ENCODE results near the gene RASGEF1B. TPM values are rescaled to one million over a fixed set of nuclear protein-coding genes. Genes with fewer than 3 reads are reported as not detected.
A peak's percentile ranks its signal among the peaks of the same experiment; 100 is the strongest.

Gene RASGEF1B
- total RNA-seq: 10 to 100 TPM in 1 of 2 donors, 1 to 10 TPM in 1; 7.8 to 24.5 TPM

DNA sequence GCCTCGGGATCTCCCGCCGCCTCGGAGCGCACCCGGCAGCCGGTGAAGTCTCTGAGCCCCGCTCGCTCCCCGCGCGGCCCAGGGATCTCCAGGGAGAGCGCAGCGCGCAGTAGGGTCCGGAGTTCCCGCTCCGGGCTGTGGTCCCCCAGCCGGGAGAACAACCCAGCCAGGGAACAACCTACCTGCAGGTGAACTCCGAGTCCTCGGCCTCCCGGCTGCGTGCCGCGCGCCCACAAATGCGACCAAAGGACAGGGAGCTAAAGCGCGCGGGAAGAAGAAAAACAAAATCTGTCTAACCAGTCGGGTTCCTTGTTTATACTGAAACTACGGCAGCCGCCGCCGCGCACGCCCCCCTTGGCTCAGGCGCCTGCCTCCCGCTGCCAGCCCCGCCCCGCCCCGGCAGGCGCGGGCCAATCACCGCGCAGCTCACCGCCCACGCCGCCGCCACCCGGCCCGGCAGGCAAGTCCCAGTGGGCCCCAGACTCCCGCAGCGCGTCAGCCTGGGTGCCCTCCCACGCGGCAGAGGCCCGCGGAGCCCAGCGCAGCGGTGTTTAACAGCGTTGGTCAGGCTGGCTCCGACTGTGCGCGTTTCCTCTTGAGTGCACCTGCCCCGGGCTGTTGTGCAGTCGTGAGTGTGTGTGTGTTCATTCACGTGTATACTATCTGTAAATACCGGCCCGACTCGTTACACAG lies at the start of gene RASGEF1B:
Gene RASGEF1B, minus strand, starts transcription at position 320 of the 693 bp plus-strand sequence. CDS start 12,399 bp downstream, outside the sequence.
- H3K27ac ChIP-seq: peak within 1 kb of the TSS; percentile 98
- intact Hi-C loops (cut with DNase I): loop anchor here (10.0 kb wide), 1 partner anchor 93 kb away; no protein-coding TSS in a partner anchor
- peaks cover 6% of the 10 kb centered on the region for H3K4me1 ChIP-seq
- peak; percentile 92 for DNase-seq
- H3K36me3 ChIP-seq: no peaks in the 10 kb centered on the region
- H3K9me3 ChIP-seq: no peaks in the 10 kb centered on the region
- no peaks in the 10 kb centered on the region for H3K27me3 ChIP-seq
- TF ChIP-seq, protein P1, sequence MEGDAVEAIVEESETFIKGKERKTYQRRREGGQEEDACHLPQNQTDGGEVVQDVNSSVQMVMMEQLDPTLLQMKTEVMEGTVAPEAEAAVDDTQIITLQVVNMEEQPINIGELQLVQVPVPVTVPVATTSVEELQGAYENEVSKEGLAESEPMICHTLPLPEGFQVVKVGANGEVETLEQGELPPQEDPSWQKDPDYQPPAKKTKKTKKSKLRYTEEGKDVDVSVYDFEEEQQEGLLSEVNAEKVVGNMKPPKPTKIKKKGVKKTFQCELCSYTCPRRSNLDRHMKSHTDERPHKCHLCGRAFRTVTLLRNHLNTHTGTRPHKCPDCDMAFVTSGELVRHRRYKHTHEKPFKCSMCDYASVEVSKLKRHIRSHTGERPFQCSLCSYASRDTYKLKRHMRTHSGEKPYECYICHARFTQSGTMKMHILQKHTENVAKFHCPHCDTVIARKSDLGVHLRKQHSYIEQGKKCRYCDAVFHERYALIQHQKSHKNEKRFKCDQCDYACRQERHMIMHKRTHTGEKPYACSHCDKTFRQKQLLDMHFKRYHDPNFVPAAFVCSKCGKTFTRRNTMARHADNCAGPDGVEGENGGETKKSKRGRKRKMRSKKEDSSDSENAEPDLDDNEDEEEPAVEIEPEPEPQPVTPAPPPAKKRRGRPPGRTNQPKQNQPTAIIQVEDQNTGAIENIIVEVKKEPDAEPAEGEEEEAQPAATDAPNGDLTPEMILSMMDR (IDR thresholded peaks at IDR 0.05): no peak
- peak within 1 kb of the TSS; percentile 82 for H3K4me3 ChIP-seq
- H3K9ac ChIP-seq (ENCODE audit: low read depth in 2 of 2, low read length in 2 of 2): peak within 1 kb of the TSS; percentile 94 to 99

DNA sequence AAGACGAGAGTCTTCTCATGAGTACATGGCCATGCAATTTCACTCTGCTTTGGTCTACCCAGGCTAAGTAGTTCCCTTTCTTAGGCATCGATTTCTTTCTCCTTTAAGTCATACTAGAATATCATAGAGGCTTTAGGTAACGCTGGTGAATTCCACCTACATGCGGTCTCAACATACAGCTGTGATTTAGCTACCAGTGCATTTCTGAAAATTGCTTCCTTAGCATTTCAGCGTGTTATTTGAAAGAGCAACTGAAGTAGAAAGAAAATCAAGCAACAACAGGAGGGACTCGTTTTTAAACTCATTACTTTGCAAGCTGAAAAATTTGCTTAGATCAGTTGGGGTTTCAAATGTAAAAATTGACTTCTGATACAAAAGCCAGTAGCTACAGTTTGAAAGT lies 48.1 kb upstream of the RASGEF1B start:
- Histone ChIP-seq H3K4me3 (no peak overlapping the region), H3K9me3 (no peaks in the 10 kb centered on the region), H3K27ac (peak overlapping the region; percentile 70), H3K4me1 (no peaks in the 10 kb centered on the region), H3K27me3 (no peaks in the 10 kb centered on the region), H3K9ac (ENCODE audit: low read depth in 2 of 2, low read length in 2 of 2) (no peak overlapping the region), H3K36me3 (no peaks in the 10 kb centered on the region)
- intact Hi-C loops (cut with DNase I): no loop called here
- no peak for DNase-seq
- TF ChIP-seq, protein P1 (IDR thresholded peaks at IDR 0.05): no peak

DNA sequence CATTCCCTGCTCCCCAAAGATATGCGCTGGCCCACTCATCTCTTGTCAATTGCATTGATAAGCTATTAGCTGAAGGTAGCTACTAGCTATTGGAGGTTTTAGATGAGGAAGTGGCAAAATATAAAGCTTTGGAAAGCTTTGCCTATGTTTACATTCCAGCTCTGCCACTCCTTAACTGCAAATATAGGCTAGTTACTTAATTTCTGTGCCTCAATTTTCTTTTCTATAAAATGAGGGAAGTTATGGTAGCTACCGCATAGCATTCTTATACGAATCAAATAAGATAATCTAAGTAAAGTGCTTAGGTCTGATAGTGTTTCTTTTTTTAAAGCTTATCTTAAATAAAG lies 47.7 kb upstream of the RASGEF1B start:
- TF ChIP-seq, protein P1 (IDR thresholded peaks at IDR 0.05): no peak
- Histone ChIP-seq H3K36me3 (no peaks in the 10 kb centered on the region), H3K4me1 (no peaks in the 10 kb centered on the region), H3K9me3 (no peaks in the 10 kb centered on the region), H3K9ac (ENCODE audit: low read depth in 2 of 2, low read length in 2 of 2) (no peak overlapping the region), H3K4me3 (no peak overlapping the region), H3K27ac (peak overlapping the region; percentile 70), H3K27me3 (no peaks in the 10 kb centered on the region)
- intact Hi-C loops (cut with DNase I): no loop called here
- no peak for DNase-seq

DNA sequence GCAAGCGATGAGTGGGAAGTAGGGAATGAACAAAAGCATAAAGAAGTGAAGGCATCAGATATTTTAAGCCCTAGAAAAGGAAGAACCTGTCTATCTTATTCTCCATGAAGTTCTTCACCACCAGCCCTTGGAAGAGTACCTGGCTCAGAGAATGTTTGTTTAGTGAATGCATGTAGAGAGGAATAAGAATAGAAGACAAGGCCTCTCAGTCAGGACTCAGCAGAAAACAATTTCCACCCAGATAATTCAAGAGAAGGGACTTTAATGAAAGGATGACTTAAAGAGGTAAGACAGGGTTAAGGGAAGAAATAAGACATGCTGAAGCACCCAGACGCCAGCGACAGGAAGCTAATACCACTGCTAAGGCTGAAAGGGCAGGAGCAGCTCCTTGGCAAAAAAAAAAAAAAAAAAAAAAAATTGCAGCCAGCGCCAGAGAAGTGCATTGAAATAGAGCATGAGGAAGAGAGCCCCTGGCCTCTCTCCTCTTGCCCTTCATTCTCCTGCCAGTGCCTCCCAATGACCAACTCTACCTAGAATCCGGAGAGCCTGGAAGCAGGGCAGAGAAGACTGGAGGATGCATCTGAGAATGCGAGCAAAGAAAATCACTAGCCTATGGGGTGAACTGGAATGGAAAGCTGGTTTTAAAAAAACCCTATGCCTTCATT lies 47.2 kb upstream of the RASGEF1B start:
- TF ChIP-seq, protein P1 (IDR thresholded peaks at IDR 0.05): no peak
- no peak for DNase-seq
- H3K27ac ChIP-seq: peak overlapping the region; percentile 70

DNA sequence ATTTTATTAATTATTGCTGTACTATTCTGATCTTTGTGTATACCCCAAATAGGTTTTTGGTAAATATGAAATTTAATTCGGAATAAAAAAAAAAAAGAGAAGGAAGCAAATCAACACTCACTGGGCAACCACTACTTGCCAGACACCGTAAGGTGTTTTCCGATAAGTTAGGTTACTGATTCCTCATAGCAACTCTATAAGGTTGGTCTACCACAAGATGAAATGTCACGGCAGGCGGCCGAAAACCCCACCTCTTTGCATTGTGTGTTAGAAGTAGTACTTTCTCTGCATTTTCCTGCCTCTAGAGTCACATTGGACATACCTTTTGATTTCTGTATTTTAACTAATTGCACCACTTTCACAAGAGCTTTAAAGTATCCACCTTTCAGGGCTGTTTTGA lies 44.5 kb upstream of the RASGEF1B start:
- TF ChIP-seq, protein P1 (IDR thresholded peaks at IDR 0.05): no peak
- intact Hi-C loops (cut with DNase I): no loop called here
- H3K36me3 ChIP-seq: no peaks in the 10 kb centered on the region
- no peak for DNase-seq
- no peak overlapping the region for H3K9ac ChIP-seq (ENCODE audit: low read depth in 2 of 2, low read length in 2 of 2)
- no peaks in the 10 kb centered on the region for H3K4me1 ChIP-seq
- H3K27me3 ChIP-seq: no peaks in the 10 kb centered on the region
- H3K9me3 ChIP-seq: no peaks in the 10 kb centered on the region
- no peak overlapping the region for H3K4me3 ChIP-seq
- no peak overlapping the region for H3K27ac ChIP-seq

More for the DNA sequence above, 47.2 kb upstream of the RASGEF1B start:
- no peaks in the 10 kb centered on the region for H3K9me3 ChIP-seq
- no peaks in the 10 kb centered on the region for H3K36me3 ChIP-seq
- no peaks in the 10 kb centered on the region for H3K27me3 ChIP-seq
- no peaks in the 10 kb centered on the region for H3K4me1 ChIP-seq
- intact Hi-C loops (cut with DNase I): no loop called here
- no peak overlapping the region for H3K9ac ChIP-seq (ENCODE audit: low read depth in 2 of 2, low read length in 2 of 2)
- H3K4me3 ChIP-seq: no peak overlapping the region
